HFFc6 (cell line): ENCODE data around the gene PLEKHA7. TPM values are rescaled to one million over a fixed set of nuclear protein-coding genes. Genes with fewer than 3 reads are reported as not detected.

Experiments
- DNase-seq: peaks from one replicate; pipeline ENCODE4 v3.0.0-alpha.2; 2018
- H3K27ac Mint-ChIP-seq: 2 replicates; pipeline ENCODE4 v1.8.0; 2020; ENCODE audit warnings: mild to moderate bottlenecking, mixed read lengths
- H3K27me3 Mint-ChIP-seq: 2 replicates; pipeline ENCODE4 v1.8.0; 2021; ENCODE audit warnings: mild to moderate bottlenecking, moderate library complexity, mixed read lengths; ENCODE audit not compliant: insufficient read depth
- H3K36me3 Mint-ChIP-seq: 2 replicates; pipeline ENCODE4 v1.8.0; 2021; ENCODE audit warnings: low read depth, mixed read lengths
- H3K4me1 Mint-ChIP-seq: 2 replicates; pipeline ENCODE4 v1.8.0; 2020; ENCODE audit warnings: low read depth, mixed read lengths
- H3K4me3 Mint-ChIP-seq: 2 replicates; pipeline ENCODE4 v1.8.0; 2020; ENCODE audit warnings: mild to moderate bottlenecking, moderate library complexity, mixed read lengths
- H3K9me3 Mint-ChIP-seq: 2 replicates; pipeline ENCODE4 v1.8.0; 2020; ENCODE audit warnings: mild to moderate bottlenecking, mixed read lengths
- total RNA-seq, 6 experiments: library from RNA; stranded (reverse); fragmentation: NEBNext Ultra II Directional; extraction: Animal tissue kit (Norgen Biotek cat#: 25700); gene quantifications; 2 replicates in 1 of 6; 3 replicates in 5 of 6; pipeline ENCODE4 v1.2.3, GENCODE V29; 2021
- TF ChIP-seq, protein P1 (sequence below): fragments of 200-600 bp; sonication (generic); IDR thresholded peaks from 2 replicates; pipeline ENCODE4 v1.5.0; 2021; ENCODE audit warnings: antibody characterized with exemption, mild to moderate bottlenecking

PLEKHA7 gene
- total RNA-seq, 6 experiments from 2014 or later: 0.07 to 0.24 (median 0.08) TPM; not detected in 3

DNA sequence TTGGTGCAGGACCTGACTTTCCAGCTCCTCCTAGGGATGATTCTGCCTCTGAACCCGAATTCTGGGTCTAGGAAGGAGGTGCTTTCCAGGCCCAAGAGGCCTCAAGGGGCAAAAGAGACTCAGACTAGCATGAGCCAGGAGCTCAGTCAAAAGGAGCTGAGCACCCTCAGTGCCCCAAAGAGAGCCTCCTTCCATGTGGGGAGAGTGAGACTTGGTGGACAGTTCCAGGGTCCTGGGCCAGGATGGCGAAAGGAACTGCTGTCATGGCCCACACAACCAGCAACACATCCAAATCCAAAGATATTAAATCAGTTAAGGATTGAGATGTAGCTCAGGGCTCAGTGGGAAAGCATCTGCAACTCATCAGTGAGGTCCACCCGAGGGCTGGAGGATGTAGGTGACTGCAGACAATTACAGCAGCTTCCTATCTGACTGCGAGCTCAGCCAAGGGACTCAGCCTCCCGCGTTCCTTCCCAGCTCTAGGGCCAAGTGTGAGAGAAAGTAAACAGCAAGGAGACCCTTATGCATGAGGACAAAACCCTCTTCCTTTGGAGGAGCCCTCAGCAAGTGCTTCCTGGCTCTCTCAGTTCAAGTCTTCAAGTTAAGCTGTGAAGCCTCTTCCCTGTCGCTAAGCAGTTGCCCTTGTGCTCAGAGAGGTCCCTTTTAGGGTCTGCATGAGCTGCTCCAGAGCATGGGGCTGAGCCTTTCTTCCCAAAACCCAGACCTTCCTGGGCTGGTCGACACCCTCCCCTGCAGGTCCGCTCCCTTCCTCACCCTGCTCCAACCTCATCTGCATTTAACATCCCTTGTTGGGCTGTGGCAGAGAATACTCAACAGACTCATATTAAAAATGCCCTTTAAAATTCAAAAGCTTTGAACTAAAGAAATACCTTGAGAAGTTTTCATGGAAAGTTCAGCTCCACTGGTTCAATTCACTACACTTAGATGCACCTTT lies 240.0 kb downstream of the PLEKHA7 start:
- Mint-ChIP-seq H3K27me3 (peaks cover 35% of the 10 kb centered on the region), H3K27ac (no peak overlapping the region), H3K9me3 (no peaks in the 10 kb centered on the region), H3K4me1 (no peaks in the 10 kb centered on the region), H3K36me3 (no peaks in the 10 kb centered on the region), H3K4me3 (no peak overlapping the region)
- DNase-seq: no peak
- TF ChIP-seq, protein P1, sequence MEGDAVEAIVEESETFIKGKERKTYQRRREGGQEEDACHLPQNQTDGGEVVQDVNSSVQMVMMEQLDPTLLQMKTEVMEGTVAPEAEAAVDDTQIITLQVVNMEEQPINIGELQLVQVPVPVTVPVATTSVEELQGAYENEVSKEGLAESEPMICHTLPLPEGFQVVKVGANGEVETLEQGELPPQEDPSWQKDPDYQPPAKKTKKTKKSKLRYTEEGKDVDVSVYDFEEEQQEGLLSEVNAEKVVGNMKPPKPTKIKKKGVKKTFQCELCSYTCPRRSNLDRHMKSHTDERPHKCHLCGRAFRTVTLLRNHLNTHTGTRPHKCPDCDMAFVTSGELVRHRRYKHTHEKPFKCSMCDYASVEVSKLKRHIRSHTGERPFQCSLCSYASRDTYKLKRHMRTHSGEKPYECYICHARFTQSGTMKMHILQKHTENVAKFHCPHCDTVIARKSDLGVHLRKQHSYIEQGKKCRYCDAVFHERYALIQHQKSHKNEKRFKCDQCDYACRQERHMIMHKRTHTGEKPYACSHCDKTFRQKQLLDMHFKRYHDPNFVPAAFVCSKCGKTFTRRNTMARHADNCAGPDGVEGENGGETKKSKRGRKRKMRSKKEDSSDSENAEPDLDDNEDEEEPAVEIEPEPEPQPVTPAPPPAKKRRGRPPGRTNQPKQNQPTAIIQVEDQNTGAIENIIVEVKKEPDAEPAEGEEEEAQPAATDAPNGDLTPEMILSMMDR: no peak

DNA sequence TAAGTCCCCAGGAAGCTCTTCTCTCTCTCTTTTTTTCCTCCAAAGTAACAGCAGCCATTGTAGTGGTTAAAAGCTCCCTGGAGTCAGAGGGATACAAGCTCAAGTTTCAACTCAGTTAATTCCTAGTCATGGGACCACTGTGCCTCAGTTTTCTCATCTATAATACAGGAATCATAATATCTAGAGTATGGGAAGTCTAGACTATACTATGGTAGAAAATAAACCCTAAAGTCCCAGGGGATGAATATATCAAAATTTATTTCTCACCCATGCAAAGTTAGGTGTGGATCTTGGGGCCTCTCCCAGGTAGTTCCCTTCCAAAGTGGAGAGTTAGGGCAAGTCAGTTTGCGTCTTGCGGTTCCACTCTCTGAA lies 242.1 kb downstream of the PLEKHA7 start:
- Mint-ChIP-seq H3K27me3 (peaks cover 37% of the 10 kb centered on the region), H3K4me1 (no peaks in the 10 kb centered on the region), H3K36me3 (no peaks in the 10 kb centered on the region), H3K27ac (no peak overlapping the region), H3K4me3 (no peak overlapping the region), H3K9me3 (no peaks in the 10 kb centered on the region)
- TF ChIP-seq, protein P1: no peak
- no peak for DNase-seq

DNA sequence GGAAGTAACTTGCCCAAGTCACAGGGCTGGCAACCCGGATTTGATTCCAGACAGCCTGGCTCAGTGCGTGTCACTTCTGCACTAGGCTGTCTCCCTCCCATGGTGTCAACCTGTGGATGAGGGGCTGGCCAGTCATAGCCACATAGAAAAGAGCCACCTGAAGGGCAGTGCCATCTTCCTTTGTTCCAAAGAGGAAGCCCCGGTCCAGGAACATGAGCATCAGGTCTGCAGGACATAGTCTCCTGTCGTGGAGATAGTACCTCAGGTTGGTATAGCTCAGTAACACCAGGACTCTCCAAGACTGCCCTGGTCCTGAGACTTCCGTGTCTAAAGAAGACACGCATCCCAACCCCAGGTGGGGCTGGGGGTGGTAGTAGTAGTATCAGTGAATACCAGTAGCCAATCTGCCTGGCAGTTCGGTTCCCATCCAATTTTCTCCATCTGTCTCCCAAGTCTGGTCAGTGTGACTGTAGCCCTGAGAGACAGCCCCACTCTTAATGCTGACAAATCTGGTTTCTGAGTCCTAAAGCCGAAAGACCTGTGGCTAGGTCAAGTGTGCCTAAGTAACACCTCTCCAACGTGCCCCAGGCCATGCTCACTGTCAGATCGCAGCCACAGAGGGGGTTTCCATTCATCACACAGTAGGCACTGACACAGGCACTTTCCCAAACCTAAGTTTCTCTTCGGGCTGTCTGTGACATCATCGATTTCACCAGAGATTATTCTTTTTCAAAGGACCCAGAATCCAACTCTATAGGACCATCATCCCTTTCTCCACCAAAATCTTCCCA lies 242.7 kb downstream of the PLEKHA7 start:
- peaks cover 41% of the 10 kb centered on the region for H3K27me3 Mint-ChIP-seq
- DNase-seq: no peak
- H3K27ac Mint-ChIP-seq: no peak overlapping the region
- no peaks in the 10 kb centered on the region for H3K36me3 Mint-ChIP-seq
- no peaks in the 10 kb centered on the region for H3K9me3 Mint-ChIP-seq
- H3K4me1 Mint-ChIP-seq: no peaks in the 10 kb centered on the region
- H3K4me3 Mint-ChIP-seq: no peak overlapping the region
- TF ChIP-seq, protein P1: no peak

GRCh38 chr11:16770016-16770415 lies 244.2 kb downstream of the PLEKHA7 start:
- Mint-ChIP-seq H3K4me1 (no peaks in the 10 kb centered on the region), H3K36me3 (no peaks in the 10 kb centered on the region), H3K4me3 (no peak overlapping the region), H3K27me3 (peaks cover 36% of the 10 kb centered on the region), H3K9me3 (no peaks in the 10 kb centered on the region), H3K27ac (no peak overlapping the region)
- TF ChIP-seq, protein P1: no peak
- no peak for DNase-seq

GRCh38 chr11:16769386-16769785 lies 244.8 kb downstream of the PLEKHA7 start:
- TF ChIP-seq, protein P1: no peak
- no peaks in the 10 kb centered on the region for H3K9me3 Mint-ChIP-seq
- no peak overlapping the region for H3K4me3 Mint-ChIP-seq
- no peaks in the 10 kb centered on the region for H3K36me3 Mint-ChIP-seq
- peaks cover 33% of the 10 kb centered on the region for H3K27me3 Mint-ChIP-seq
- H3K27ac Mint-ChIP-seq: no peak overlapping the region
- no peak for DNase-seq
- H3K4me1 Mint-ChIP-seq: no peaks in the 10 kb centered on the region
